Fibroblast of gingiva (primary cell): ENCODE data around the gene ZGRF1.
"Not testable (repeated sequence)": the region's sequence is repeated elsewhere in the genome, so short reads cannot be mapped to it uniquely, and the experiment has no call there.

ENCODE experiments used
- DNase-seq: peaks from one replicate; pipeline ENCODE4 v3.0.0-alpha.2; 2011; ENCODE audit warnings: low read depth

ZGRF1 gene

GRCh38 chr4:112637552-112637866 lies 800 bp upstream of the ZGRF1 start:
- DNase-seq = no peak

GRCh38 chr4:112633477-112634235 lies 3.1 kb downstream of the ZGRF1 start:
- DNase-seq = peak; percentile 54

GRCh38 chr4:112626228-112626627 lies 10.5 kb downstream of the ZGRF1 start:
- DNase-seq = no peak

- no peak for DNase-seq
Observed at GRCh38 chr4:112616984-112617383, 19.7 kb downstream of the ZGRF1 start.

- not testable (repeated sequence) for DNase-seq
Observed at GRCh38 chr4:112612814-112613213, 23.9 kb downstream of the ZGRF1 start.

GRCh38 chr4:112604589-112604988 lies 32.1 kb downstream of the ZGRF1 start:
- DNase-seq = peak; percentile 43

GRCh38 chr4:112594993-112595392 lies 41.7 kb downstream of the ZGRF1 start:
- no peak for DNase-seq

DNA sequence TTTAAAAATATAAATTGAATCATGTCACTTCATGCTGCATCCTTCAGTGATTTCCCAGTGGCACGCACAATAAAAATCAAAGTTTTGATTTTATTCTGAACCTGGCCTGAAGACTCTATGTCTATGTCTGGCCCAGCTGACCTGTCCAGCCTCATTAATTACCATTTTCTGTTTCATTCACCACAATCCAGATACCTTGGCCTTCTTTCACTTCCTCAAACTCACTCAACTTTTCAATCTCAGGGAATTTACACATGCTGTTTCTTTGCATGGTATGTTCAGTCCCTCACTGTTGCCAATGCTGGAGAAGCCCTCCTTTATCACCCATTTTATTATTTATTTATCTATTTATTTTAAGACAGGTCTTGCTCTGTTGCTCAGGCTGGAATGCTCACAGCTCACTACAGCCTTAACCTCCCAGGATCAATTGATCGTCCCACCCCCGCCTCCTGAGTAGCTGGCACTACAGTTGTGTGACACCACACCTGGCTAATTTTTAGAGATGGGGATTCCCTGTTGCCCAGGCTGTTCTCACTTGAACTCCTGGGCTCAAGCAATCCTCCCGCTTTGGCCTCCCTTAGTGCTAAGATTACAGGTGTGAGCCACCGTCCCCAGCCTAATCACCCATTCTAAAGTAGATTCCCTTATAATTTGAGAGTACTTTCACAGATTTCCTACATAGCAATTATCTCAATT lies 43.1 kb downstream of the ZGRF1 start:
- DNase-seq = no peak

GRCh38 chr4:112592717-112593116 lies 44.0 kb downstream of the ZGRF1 start:
- no peak for DNase-seq

DNA sequence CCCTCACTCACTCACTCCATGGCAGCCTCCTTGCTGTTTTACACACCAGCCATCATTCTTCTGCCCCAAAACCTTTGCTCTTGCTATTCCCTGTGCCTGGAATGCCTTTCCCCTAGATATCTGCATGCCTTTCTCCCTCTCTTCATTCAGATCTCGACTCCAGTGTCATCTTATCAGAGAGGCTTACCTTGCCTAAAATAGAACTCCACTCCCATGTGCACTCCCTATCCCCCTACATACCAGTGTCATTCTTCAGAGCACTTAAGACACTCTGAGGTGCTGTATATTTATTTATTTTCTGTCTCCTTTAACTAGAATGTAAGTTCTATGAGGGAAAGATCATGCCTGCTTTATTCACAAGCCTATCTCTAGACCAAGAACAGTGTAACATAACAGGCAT lies 45.1 kb downstream of the ZGRF1 start:
- DNase-seq = no peak

GRCh38 chr4:112589206-112589605 lies 47.5 kb downstream of the ZGRF1 start:
- no peak for DNase-seq

DNA sequence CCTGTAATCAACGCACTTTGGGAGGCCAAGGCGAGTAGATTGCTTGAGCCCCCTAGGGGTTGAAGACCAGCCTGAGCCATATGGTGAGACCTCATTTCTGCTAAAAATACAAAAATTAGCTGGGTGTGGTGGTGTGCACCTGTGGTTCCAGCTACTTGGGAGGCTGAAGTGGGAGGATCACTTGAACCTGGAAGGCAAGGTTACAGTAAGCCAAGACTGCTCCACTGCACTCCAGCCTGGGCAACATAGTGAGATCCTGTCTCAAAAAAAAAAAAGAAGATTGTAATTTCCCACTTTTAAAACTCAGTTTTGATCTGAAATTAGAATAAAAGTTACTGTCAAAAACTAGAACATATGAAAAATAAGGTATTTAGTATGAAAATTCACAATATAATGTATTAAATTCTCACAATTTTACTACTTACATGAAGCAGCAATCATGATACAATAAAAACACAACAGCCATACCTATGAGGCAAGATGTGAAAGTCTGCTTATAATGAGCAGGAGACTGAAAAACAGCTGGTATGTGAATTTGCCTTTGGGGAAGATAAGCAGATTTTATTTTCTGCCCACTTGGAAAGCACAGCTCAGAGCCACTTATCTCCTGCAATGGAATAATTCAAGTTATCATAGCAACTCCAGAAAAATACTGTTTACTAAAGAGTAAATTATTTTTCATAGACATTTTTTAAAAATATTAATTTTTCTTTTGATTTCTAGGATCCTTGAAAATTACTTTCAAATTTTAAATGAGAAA lies 50.6 kb downstream of the ZGRF1 start:
- no peak for DNase-seq

DNA sequence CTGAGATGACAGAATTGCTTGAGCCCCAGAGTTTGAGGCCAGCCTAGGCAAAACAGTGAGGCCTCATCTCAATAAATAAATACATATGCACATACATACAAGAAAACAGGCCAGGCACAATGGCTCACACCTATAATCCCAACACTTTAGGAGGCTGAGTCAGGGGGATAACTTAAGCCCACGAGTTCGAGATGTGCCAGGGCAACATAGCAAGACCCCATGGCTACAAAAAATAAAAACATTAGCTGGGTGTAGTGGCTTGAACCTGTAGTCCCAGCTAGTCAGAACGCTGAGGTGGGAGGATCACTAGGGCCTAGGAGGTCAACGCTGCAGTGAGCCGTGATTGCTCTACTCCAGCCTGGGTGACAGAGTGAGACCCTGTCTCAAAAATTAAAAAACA lies 69.2 kb downstream of the ZGRF1 start:
- DNase-seq = no peak

- no peak for DNase-seq
Observed at GRCh38 chr4:112564706-112565270, 71.9 kb downstream of the ZGRF1 start.

GRCh38 chr4:112563431-112564200 lies 73.1 kb downstream of the ZGRF1 start:
- DNase-seq = no peak

- DNase-seq = no peak
Observed at GRCh38 chr4:112562254-112562879, 74.3 kb downstream of the ZGRF1 start.

GRCh38 chr4:112560084-112560483 lies 76.6 kb downstream of the ZGRF1 start:
- DNase-seq = no peak

DNA sequence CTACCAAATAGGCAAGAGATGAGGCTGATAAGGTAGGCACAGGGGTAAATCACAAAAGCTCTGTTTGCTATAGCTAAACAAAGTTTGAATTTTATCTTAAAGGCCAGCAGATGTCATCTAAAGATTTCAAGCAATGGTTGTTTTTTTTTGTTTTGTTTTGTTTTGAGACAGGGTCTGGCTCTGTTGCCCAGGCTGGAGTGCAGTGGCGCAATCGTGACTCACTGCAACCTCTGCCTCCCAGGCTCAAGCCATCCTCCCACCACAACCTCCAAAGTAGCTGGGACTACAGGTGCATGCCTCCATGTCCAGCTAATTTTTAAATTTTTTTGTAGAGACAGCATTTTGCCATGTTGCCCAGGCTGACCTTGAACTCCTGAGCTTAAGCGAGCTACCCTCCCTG lies 77.7 kb downstream of the ZGRF1 start:
- no peak for DNase-seq

- peak; percentile 74 for DNase-seq
Observed at GRCh38 chr4:112557676-112558411, 78.9 kb downstream of the ZGRF1 start.

- not testable (repeated sequence) for DNase-seq
Observed at GRCh38 chr4:112554271-112554670, 82.4 kb downstream of the ZGRF1 start.

- DNase-seq = peak; percentile 53
Observed at GRCh38 chr4:112552668-112553067, 84.0 kb downstream of the ZGRF1 start.
